ENCODE measurements around the gene FAM181A. TPM values are rescaled to one million over a fixed set of nuclear protein-coding genes. Genes with fewer than 3 reads are reported as not detected.

FAM181A gene
- total and polyA plus RNA-seq, 2 of the 4 experiments (the other 2 are of a cell fraction), result not detected

GRCh38 chr14:93970965-93971634 is 44.0 kb downstream of the FAM181A start:
- no peaks in the 10 kb centered on the region for H3K9me3 ChIP-seq (ENCODE audit: control insufficient read depth, insufficient read depth, low read length)
- no peak overlapping the region for H3K4ac ChIP-seq (ENCODE audit: low read depth, low read length)
- ChIA-PET CTCF (interaction anchor here (2.3 kb wide), 1 partner anchor 32 kb away, joined by 9 read pairs; no protein-coding TSS in a partner anchor), POLR2A (ENCODE audit: unreplicated experiment) (no interaction called here)
- no peak overlapping the region for H2BK15ac ChIP-seq (ENCODE audit: low read depth, low read length)
- intact Hi-C loops (cut with micrococcal nuclease) (no loop called here), dilution Hi-C loops (cut with HindIII; ENCODE audit: low sequenced_read_pairs, unreplicated experiment) (no loop called here), in situ Hi-C loops (cut with MboI; ENCODE audit: low sequenced_read_pairs) (no loop called here)
- H2BK20ac ChIP-seq (ENCODE audit: low read depth, low read length), result no peak overlapping the region
- no peaks in the 10 kb centered on the region for H4K20me1 ChIP-seq (ENCODE audit: insufficient read depth, low read length)
- no peak overlapping the region for H3K56ac ChIP-seq (ENCODE audit: extremely low read depth, insufficient read depth, low read length)
- no peak overlapping the region for H2BK120ac ChIP-seq (ENCODE audit: low read depth, low read length)
- peaks cover 5% of the 10 kb centered on the region; the same call in 1 of the 2 replicates for H3K9me1 ChIP-seq (ENCODE audit: insufficient read depth, low read length)
- H2AK9ac ChIP-seq (replicated peaks; ENCODE audit: low read depth, low read length, poor library complexity), result no peak overlapping the region
- 0 out of 2 replicates have a peak overlapping the region, but pooled peaks have one; percentile 13 for H3K9ac ChIP-seq (ENCODE audit: low read depth, low read length)
- H3K36me3 ChIP-seq (ENCODE audit: control insufficient read depth, insufficient read depth, low read length), result no peaks in the 10 kb centered on the region
- ATAC-seq (ENCODE audit: low read depth) (peak; percentile 30; the same call in 1 of the 2 replicates), DNase-seq (peak; percentile 18)
- H4K8ac ChIP-seq (ENCODE audit: low read depth in 2 of 2, low read length in 2 of 2), result no peak overlapping the region
- H3K4me2 ChIP-seq (ENCODE audit: low read depth, low read length), result peak overlapping the region; percentile 77; the same call in 1 of the 2 replicates
- H3K4me3 ChIP-seq (ENCODE audit: insufficient read depth, low read depth, low read length), result no peak overlapping the region
- WGBS, 2 experiments (ENCODE audit: extremely low coverage in 2 of 2, insufficient read length in 1 of 2), result 100% methylated on average over 1 of the region's 15 CpGs; no CpG with 5 or more reads in 1 of the 2 experiments
- H3K79me1 ChIP-seq (ENCODE audit: low read depth in 1 of 2, low read length in 2 of 2), result no peaks in the 10 kb centered on the region
- no peak overlapping the region for H4K5ac ChIP-seq (ENCODE audit: low read depth, low read length)
- no TSS peak for BruUV-seq (replicated peaks)
- no peak overlapping the region for H3K23ac ChIP-seq (ENCODE audit: low read depth, low read length)
- peaks cover 3% of the 10 kb centered on the region for H3K4me1 ChIP-seq (ENCODE audit: control insufficient read depth, insufficient read depth, low read length)
- H3K27ac ChIP-seq (ENCODE audit: insufficient read depth, low read length), result no peak overlapping the region
- H2AK5ac ChIP-seq (ENCODE audit: low read depth, low read length), result no peak overlapping the region
- no peak overlapping the region for H2BK5ac ChIP-seq (ENCODE audit: low read depth, low read length, poor library complexity, severe bottlenecking)
- peak overlapping the region; percentile 69 for H2AFZ ChIP-seq (replicated peaks; ENCODE audit: low read length, poor library complexity)
- H4K91ac ChIP-seq (ENCODE audit: insufficient read depth, low read depth, low read length), result no peak overlapping the region
- no peak overlapping the region; the same call in 1 of the 2 replicates for H3K18ac ChIP-seq (ENCODE audit: low read depth, low read length)
- no peak overlapping the region for H3K14ac ChIP-seq (replicated peaks; ENCODE audit: low read depth, low read length)
- peaks cover 2% of the 10 kb centered on the region; the same call in 1 of the 2 replicates for H3K27me3 ChIP-seq (ENCODE audit: control insufficient read depth, insufficient read depth, low read length)
- TF ChIP-seq NFE2L2 (IDR thresholded peaks at IDR 0.05; ENCODE audit: low read depth, low read length), result no peak
- no peak for TF ChIP-seq CEBPB (IDR thresholded peaks at IDR 0.05; ENCODE audit: low read depth, low read length)
- TF ChIP-seq BHLHE40 (IDR thresholded peaks at IDR 0.05; ENCODE audit: low read depth, low read length), result no peak
- no peak for TF ChIP-seq POLR2A (IDR thresholded peaks at IDR 0.05; ENCODE audit: low read depth, low read length)
- TF ChIP-seq MAZ (IDR thresholded peaks at IDR 0.05; ENCODE audit: borderline replicate concordance, low read depth, low read length), result no peak
- TF ChIP-seq SMC3 (IDR thresholded peaks at IDR 0.05; ENCODE audit: low read depth, low read length), result no peak
- TF ChIP-seq CTCF (conservative IDR thresholded peaks at IDR 0.05; ENCODE audit: low read depth, low read length), result no peak
- TF ChIP-seq RCOR1 (IDR thresholded peaks at IDR 0.05; ENCODE audit: insufficient replicate concordance, low read length), result no peak
